HEK293T (cell line): ENCODE results near the gene NT5DC1.
A peak's percentile ranks its signal among the peaks of the same experiment; 100 is the strongest.

Experiments
- CTCF ChIA-PET: fragments of 350-600 bp; formaldehyde crosslinking; extraction: SDS; loops from one replicate; lab custom pipeline; 2021; ENCODE audit warnings: antibody characterized with exemption, inconsistent platforms; lab: Yijun Ruan, JAX
- POLR2A ChIA-PET: fragments of 350-600 bp; formaldehyde crosslinking; extraction: SDS; loops from one replicate; lab custom pipeline; 2020; ENCODE audit warnings: antibody characterized with exemption, inconsistent platforms; lab: Yijun Ruan, JAX
- DNase-seq: peaks from one replicate; pipeline ENCODE4 v3.0.0; 2012; ENCODE audit warnings: mixed read lengths; ENCODE audit errors: extremely low spot score
- ARNT ChIP-seq: fragments of 450-650 bp; IDR thresholded peaks from 2 replicates; pipeline ENCODE4 v1.6.1; 2017; ENCODE audit warnings: mild to moderate bottlenecking
- BHLHE40 ChIP-seq: fragments of 450-650 bp; IDR thresholded peaks from 2 replicates; pipeline ENCODE4 v1.6.1; 2016; ENCODE audit warnings: mild to moderate bottlenecking, moderate library complexity, borderline replicate concordance
- CTBP1 ChIP-seq: fragments of 450-650 bp; IDR thresholded peaks from 2 replicates; pipeline ENCODE4 v1.6.1; 2016; ENCODE audit warnings: borderline replicate concordance
- ELF4 ChIP-seq: fragments of 450-650 bp; IDR thresholded peaks from 2 replicates; pipeline ENCODE4 v1.6.1; 2017; ENCODE audit warnings: antibody characterized with exemption
- FOXA1 ChIP-seq: fragments of 450-650 bp; IDR thresholded peaks from 2 replicates; pipeline ENCODE4 v1.6.1; 2016; ENCODE audit warnings: mild to moderate bottlenecking
- FOXK2 ChIP-seq: fragments of 450-650 bp; IDR thresholded peaks from 2 replicates; pipeline ENCODE4 v1.6.1; 2016; ENCODE audit warnings: mild to moderate bottlenecking
- FOXM1 ChIP-seq: fragments of 450-650 bp; IDR thresholded peaks from 2 replicates; pipeline ENCODE4 v1.6.1; 2017; ENCODE audit warnings: mild to moderate bottlenecking, borderline replicate concordance
- HDGF ChIP-seq: fragments of 450-650 bp; IDR thresholded peaks from 2 replicates; pipeline ENCODE4 v1.6.1; 2017; ENCODE audit warnings: antibody characterized with exemption, borderline replicate concordance
- L3MBTL2 ChIP-seq: fragments of 450-650 bp; conservative IDR thresholded peaks from 2 replicates; pipeline ENCODE4 v1.6.1; 2016; ENCODE audit warnings: mild to moderate bottlenecking
- LEF1 ChIP-seq: fragments of 450-650 bp; IDR thresholded peaks from 2 replicates; pipeline ENCODE4 v1.6.1; 2017; ENCODE audit warnings: mild to moderate bottlenecking, borderline replicate concordance
- NFRKB ChIP-seq: fragments of 450-650 bp; IDR thresholded peaks from 2 replicates; pipeline ENCODE4 v1.6.1; 2016; ENCODE audit warnings: mild to moderate bottlenecking, moderate library complexity
- SP1 ChIP-seq: fragments of 450-650 bp; IDR thresholded peaks from 2 replicates; pipeline ENCODE4 v1.6.1; 2017
- SUZ12 ChIP-seq: fragments of 450-650 bp; IDR thresholded peaks from 2 replicates; pipeline ENCODE4 v1.6.1; 2016; ENCODE audit warnings: mild to moderate bottlenecking
- TARDBP ChIP-seq: fragments of 450-650 bp; IDR thresholded peaks from 2 replicates; pipeline ENCODE4 v1.6.1; 2016
- ZNF384 ChIP-seq: fragments of 450-650 bp; IDR thresholded peaks from 2 replicates; pipeline ENCODE4 v1.6.1; 2016
- TF ChIP-seq, protein P1 (sequence below): fragments of 450-650 bp; IDR thresholded peaks from 2 replicates; pipeline ENCODE4 v1.6.1; 2016

The NT5DC1 gene

DNA sequence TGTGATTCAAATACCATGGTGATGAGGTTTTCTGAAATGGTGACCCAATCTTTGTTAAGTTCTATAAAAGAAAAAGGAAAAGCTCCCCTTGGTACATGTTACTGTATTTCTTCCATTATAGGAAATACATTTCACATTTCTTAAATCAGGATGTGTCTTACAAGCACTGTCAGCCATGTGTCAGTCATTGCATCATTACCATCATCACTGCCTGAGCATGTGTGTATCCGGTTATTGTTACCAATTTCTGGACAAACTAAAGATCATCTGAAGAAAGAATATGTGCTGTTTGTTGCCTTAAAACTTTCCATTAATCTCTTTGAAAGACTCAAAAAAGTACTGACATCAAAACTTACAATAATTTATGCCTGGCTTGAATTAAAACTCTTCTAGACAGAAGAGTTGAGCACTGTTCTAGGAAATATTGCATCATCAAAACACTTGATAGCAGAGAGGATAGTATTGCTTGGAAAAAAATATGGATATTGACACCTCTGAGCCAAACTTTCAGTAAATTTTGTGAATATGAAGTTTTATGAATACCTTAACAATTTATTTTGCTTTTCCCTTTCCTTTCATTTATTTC is 186.2 kb downstream of the NT5DC1 start:
- TF ChIP-seq NFRKB: no peak
- ChIA-PET POLR2A (interaction anchor here (1.5 kb wide), 1 partner anchor 285 kb away, joined by 3 read pairs; the partner anchor contains the start of gene RWDD1), CTCF (interaction anchor here (0.6 to 2.7 kb wide), 21 partner anchors 8 to 1633 kb away, joined by 3 to 12 read pairs (median 4); partner anchors contain the start of gene CALHM5)
- DNase-seq: no peak

DNA sequence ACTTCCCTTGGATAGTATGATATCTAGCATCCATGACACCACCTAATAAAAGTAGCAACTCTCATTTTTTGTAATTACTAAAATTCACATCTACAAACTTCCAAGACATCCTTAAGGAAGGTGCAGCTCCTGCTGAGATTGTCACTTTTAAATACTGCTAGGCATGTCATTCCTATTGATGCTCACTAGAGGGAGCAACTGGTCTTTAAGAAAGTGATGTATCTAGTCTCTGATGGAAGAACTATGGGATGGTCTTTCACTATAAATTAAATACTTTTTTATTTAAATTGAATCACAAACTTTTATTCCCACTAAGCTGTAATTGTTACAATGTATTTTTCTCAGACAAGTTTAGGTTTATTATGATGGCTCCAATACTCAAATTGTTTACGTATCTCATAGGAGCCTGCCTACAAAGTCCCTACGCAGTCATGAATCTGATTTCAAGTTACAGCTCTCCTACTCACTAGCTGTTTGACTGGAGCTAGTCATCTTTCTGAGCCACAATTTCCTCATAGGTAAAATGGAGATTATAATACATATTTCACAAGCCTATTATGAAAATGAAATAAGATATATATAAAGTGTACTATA is 187.1 kb downstream of the NT5DC1 start:
- peak; percentile 42 for DNase-seq
- CTCF ChIA-PET: interaction anchor here (0.6 to 2.7 kb wide), 27 partner anchors 9 to 1632 kb away, joined by 3 to 12 read pairs (median 4); partner anchors contain the start of gene CALHM5

DNA sequence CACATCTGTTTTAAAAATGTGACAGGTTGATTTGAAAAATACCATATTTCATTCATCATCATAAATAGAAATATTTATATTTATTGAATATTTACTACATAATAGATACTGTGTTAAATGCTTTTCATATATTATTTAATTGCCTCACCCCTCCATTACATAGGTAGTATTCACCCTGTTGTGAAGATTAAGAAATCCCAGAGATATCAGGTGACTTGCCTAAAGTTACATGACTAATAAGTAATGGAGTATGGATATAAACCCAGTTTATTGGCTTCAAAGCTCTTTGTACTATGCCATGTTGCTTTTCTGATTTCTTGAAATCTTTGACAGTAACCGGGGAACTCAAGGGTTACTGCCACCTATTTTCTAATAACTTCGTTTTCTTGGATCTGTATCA is 189.2 kb downstream of the NT5DC1 start:
- no peak for TF ChIP-seq NFRKB
- no peak for TF ChIP-seq ARNT
- TF ChIP-seq CTBP1: no peak
- TF ChIP-seq FOXK2: no peak
- TF ChIP-seq BHLHE40: no peak
- TF ChIP-seq HDGF: no peak
- TF ChIP-seq LEF1: no peak
- ChIA-PET POLR2A (interaction anchor here (1.0 to 1.2 kb wide), 2 partner anchors 10 to 19 kb away, joined by 3 read pairs; partner anchors contain the start of gene TSPYL1), CTCF (interaction anchor here (1.6 to 2.4 kb wide), 2 partner anchors 222 to 271 kb away, joined by 9 to 11 read pairs; partner anchors contain the start of gene CALHM5)
- no peak for DNase-seq

More for the DNA sequence above, 187.1 kb downstream of the NT5DC1 start:
- POLR2A ChIA-PET: interaction anchor here (1.4 to 1.5 kb wide), 2 partner anchors 224 to 284 kb away, joined by 3 to 4 read pairs; partner anchors contain the start of genes CALHM5 and RWDD1
- no peak for TF ChIP-seq HDGF
- no peak for TF ChIP-seq L3MBTL2
- TF ChIP-seq, protein P1, sequence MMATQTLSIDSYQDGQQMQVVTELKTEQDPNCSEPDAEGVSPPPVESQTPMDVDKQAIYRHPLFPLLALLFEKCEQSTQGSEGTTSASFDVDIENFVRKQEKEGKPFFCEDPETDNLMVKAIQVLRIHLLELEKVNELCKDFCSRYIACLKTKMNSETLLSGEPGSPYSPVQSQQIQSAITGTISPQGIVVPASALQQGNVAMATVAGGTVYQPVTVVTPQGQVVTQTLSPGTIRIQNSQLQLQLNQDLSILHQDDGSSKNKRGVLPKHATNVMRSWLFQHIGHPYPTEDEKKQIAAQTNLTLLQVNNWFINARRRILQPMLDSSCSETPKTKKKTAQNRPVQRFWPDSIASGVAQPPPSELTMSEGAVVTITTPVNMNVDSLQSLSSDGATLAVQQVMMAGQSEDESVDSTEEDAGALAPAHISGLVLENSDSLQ: peak; percentile 37; the same call in 1 of the 2 replicates
- no peak for TF ChIP-seq BHLHE40

DNA sequence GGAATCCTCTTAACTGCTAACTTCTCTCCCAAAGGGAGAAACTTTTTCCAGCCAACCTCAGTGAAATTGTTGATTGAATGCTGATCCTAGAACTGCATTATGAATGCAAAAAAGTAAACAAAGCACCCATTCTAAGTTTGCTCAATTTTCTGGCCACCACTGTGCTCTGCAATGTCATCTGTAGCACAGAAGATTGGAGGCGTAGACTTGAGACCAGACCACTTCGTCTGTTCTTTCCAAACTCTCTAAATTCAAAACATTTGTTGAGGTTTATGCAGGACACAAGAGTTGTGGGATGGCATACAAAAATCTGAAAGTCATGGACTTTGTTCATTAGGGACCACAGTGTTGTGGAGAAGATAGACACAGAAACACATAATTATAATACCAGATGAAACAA is 190.1 kb downstream of the NT5DC1 start:
- ChIA-PET CTCF (interaction anchor here (1.6 kb wide), 1 partner anchor 221 kb away, joined by 9 read pairs; the partner anchor contains the start of gene CALHM5), POLR2A (interaction anchor here (1.2 kb wide), 1 partner anchor 11 kb away, joined by 3 read pairs; the partner anchor contains the start of gene TSPYL1)
- TF ChIP-seq, protein P1: no peak
- TF ChIP-seq ZNF384: no peak
- no peak for TF ChIP-seq CTBP1
- no peak for TF ChIP-seq TARDBP
- no peak for TF ChIP-seq HDGF
- TF ChIP-seq BHLHE40: no peak
- no peak for TF ChIP-seq FOXA1
- TF ChIP-seq FOXK2: no peak
- no peak for TF ChIP-seq FOXM1
- no peak for DNase-seq

DNA sequence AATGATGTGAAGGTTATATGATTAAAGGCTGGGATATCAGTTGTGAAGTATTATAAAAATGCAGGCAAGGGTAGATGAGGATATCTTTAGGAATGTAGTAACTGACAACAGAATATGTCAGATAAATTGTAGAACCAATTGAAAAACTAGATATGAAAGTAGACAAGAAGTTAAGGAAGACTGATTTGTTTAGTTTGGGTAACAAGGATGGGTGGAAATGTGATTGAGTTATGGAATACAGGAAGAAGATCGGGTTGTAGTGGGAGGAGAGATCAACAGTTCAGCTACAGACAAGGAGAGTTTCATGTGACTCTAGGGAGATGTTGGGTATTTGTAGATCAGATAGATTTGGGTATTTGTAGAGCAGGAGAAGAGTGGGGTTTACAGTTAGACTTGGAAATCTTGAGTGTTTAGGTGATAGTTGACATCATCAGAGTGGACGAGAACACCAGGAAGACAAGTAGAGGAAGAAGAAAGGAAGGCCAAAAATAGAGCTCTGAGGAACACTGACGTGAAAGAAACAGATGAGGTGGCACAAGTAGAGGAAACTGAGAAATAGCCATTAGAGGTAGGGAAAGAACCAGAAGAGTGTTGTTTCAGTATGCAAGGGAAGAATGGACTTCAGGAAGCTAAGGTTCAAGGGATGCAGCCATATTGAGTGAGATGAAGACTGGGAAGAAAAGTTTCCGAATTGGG is 191.2 kb downstream of the NT5DC1 start:
- ChIA-PET CTCF (no interaction called here), POLR2A (no interaction called here)
- no peak for DNase-seq

More for the DNA sequence above, 191.2 kb downstream of the NT5DC1 start:
- TF ChIP-seq SP1: no peak
- TF ChIP-seq BHLHE40: no peak
- TF ChIP-seq TARDBP: no peak
- no peak for TF ChIP-seq FOXA1
- TF ChIP-seq, protein P1: no peak
- no peak for TF ChIP-seq CTBP1
- no peak for TF ChIP-seq LEF1
- no peak for TF ChIP-seq L3MBTL2
- TF ChIP-seq ELF4: no peak
- no peak for TF ChIP-seq NFRKB
- no peak for TF ChIP-seq FOXK2
- TF ChIP-seq SUZ12: no peak
- TF ChIP-seq ARNT: no peak
- no peak for TF ChIP-seq ZNF384
- TF ChIP-seq HDGF: no peak
- no peak for TF ChIP-seq FOXM1
